NT2/D1 (cell line): ENCODE results near the gene GBP4.

Experiments used
- YY1 ChIP-seq: IDR thresholded peaks from 2 replicates; pipeline ENCODE4 v1.6.1; 2011; ENCODE audit not compliant: insufficient read length, insufficient read depth
- ZNF274 ChIP-seq: IDR thresholded peaks from 2 replicates; pipeline ENCODE4 v1.6.1; 2011; ENCODE audit warnings: mild to moderate bottlenecking, low read depth, low read length

GRCh38 chr1:89171067-89171438, 27.7 kb downstream of the GBP4 start:
- TF ChIP-seq ZNF274 (no peak), YY1 (no peak)
